HEK293 (cell line): ENCODE data around the gene HJURP.

Source experiments
- CTCF ChIA-PET: fragments of 350-600 bp; formaldehyde crosslinking; extraction: SDS; loops from one replicate; lab custom pipeline; 2021; ENCODE audit warnings: antibody characterized with exemption; lab: Yijun Ruan, JAX
- POLR2A ChIA-PET: fragments of 300-600 bp; formaldehyde crosslinking; extraction: SDS; loops from one replicate; lab custom pipeline; 2020; ENCODE audit warnings: antibody characterized with exemption, inconsistent platforms; lab: Yijun Ruan, JAX
- H3K27ac ChIP-seq: fragments of 200-500 bp; sonication (Bioruptor generic); 2 replicates; pipeline ENCODE4 v1.5.1; 2014; ENCODE audit warnings: low read depth, low read length, control low read depth, inconsistent platforms; ENCODE audit errors: extremely low read depth
- H3K36me3 ChIP-seq, 2 experiments: fragments of 200-500 bp in 1 of 2; sonication (Bioruptor generic) in 1 of 2; 1 replicate in 1 of 2; 2 replicates in 1 of 2; pipeline ENCODE4 v1.5.1; 2014 to 2017; ENCODE audit warnings: inconsistent platforms in 2 of 2, low read length in 2 of 2; ENCODE audit not compliant: control insufficient read depth in 2 of 2, insufficient read depth in 1 of 2
- H3K4me1 ChIP-seq: fragments of 200-500 bp; sonication (Bioruptor generic); 2 replicates; pipeline ENCODE4 v1.5.1; 2014; ENCODE audit warnings: mild to moderate bottlenecking, low read length, inconsistent platforms; ENCODE audit not compliant: control insufficient read depth, insufficient read depth
- H3K4me3 ChIP-seq: 2 replicates; pipeline ENCODE4 v1.5.1; 2011; ENCODE audit warnings: low read depth, mild to moderate bottlenecking, control low read depth, low read length, moderate library complexity
- H3K9me3 ChIP-seq: fragments of 200-500 bp; sonication (Bioruptor generic); 2 replicates; pipeline ENCODE4 v1.5.1; 2014; ENCODE audit warnings: low read depth, low read length, inconsistent platforms; ENCODE audit not compliant: control insufficient read depth, insufficient read depth
- FEZF1 ChIP-seq: fragments of 450-650 bp; formaldehyde crosslinking; IDR thresholded peaks from 2 replicates; pipeline ENCODE4 v1.5.1; 2016; ENCODE audit warnings: missing biosample characterization, missing genetic modification characterization
- GLI4 ChIP-seq: fragments of 450-650 bp; formaldehyde crosslinking; IDR thresholded peaks from 2 replicates; pipeline ENCODE4 v1.5.1; 2016; ENCODE audit warnings: missing biosample characterization, missing genetic modification characterization
- HOXD13 ChIP-seq: sonication (generic); formaldehyde crosslinking; IDR thresholded peaks from 2 replicates; pipeline ENCODE4 v1.8.0; 2022; ENCODE audit warnings: missing genetic modification reagents, borderline replicate concordance
- KLF10 ChIP-seq: fragments of 450-650 bp; IDR thresholded peaks from 2 replicates; pipeline ENCODE4 v1.5.1; 2018; ENCODE audit warnings: missing biosample characterization, mild to moderate bottlenecking, missing genetic modification characterization
- KLF17 ChIP-seq: fragments of 450-650 bp; formaldehyde crosslinking; IDR thresholded peaks from 2 replicates; pipeline ENCODE4 v1.5.1; 2016; ENCODE audit warnings: missing biosample characterization, missing genetic modification characterization
- PRDM10 ChIP-seq: fragments of 450-650 bp; formaldehyde crosslinking; IDR thresholded peaks from 2 replicates; pipeline ENCODE4 v1.5.1; 2016; ENCODE audit warnings: missing biosample characterization, missing genetic modification characterization
- SALL2 ChIP-seq: fragments of 450-650 bp; formaldehyde crosslinking; IDR thresholded peaks from 2 replicates; pipeline ENCODE4 v1.5.0; 2017; ENCODE audit warnings: missing biosample characterization, mild to moderate bottlenecking, missing genetic modification characterization, borderline replicate concordance
- SP2 ChIP-seq: fragments of 450-650 bp; formaldehyde crosslinking; IDR thresholded peaks from 2 replicates; pipeline ENCODE4 v1.5.1; 2016; ENCODE audit warnings: missing biosample characterization, missing genetic modification characterization
- TRIM28 ChIP-seq: IDR thresholded peaks from 2 replicates; pipeline ENCODE4 v1.6.1; 2011; ENCODE audit warnings: low read length, control low read depth, borderline replicate concordance
- ZBTB20 ChIP-seq: fragments of 450-650 bp; formaldehyde crosslinking; IDR thresholded peaks from 2 replicates; pipeline ENCODE4 v1.5.1; 2016; ENCODE audit warnings: missing biosample characterization, missing genetic modification characterization
- ZBTB6 ChIP-seq: fragments of 450-650 bp; formaldehyde crosslinking; IDR thresholded peaks from 2 replicates; pipeline ENCODE4 v1.5.1; 2017; ENCODE audit warnings: missing biosample characterization, missing genetic modification characterization
- ZFHX2 ChIP-seq: fragments of 450-650 bp; formaldehyde crosslinking; conservative IDR thresholded peaks from 2 replicates; pipeline ENCODE4 v1.5.1; 2016; ENCODE audit warnings: missing biosample characterization, missing genetic modification characterization
- ZIC2 ChIP-seq: fragments of 450-650 bp; formaldehyde crosslinking; IDR thresholded peaks from 2 replicates; pipeline ENCODE4 v1.5.1; 2016; ENCODE audit warnings: missing biosample characterization, missing genetic modification characterization
- ZNF292 ChIP-seq: fragments of 450-650 bp; formaldehyde crosslinking; IDR thresholded peaks from 2 replicates; pipeline ENCODE4 v1.5.1; 2016; ENCODE audit warnings: low read depth, missing biosample characterization, missing genetic modification characterization, borderline replicate concordance
- ZNF324 ChIP-seq: fragments of 450-650 bp; formaldehyde crosslinking; IDR thresholded peaks from 2 replicates; pipeline ENCODE4 v1.5.1; 2016; ENCODE audit warnings: missing biosample characterization, missing genetic modification characterization
- ZNF426 ChIP-seq: fragments of 450-650 bp; formaldehyde crosslinking; IDR thresholded peaks from 2 replicates; pipeline ENCODE4 v1.5.1; 2017; ENCODE audit warnings: missing biosample characterization, missing genetic modification characterization, mild to moderate bottlenecking, inconsistent platforms, moderate library complexity
- ZNF473 ChIP-seq: fragments of 450-650 bp; formaldehyde crosslinking; IDR thresholded peaks from 2 replicates; pipeline ENCODE4 v1.5.1; 2017; ENCODE audit warnings: missing biosample characterization, missing genetic modification characterization
- ZNF530 ChIP-seq: fragments of 450-650 bp; formaldehyde crosslinking; IDR thresholded peaks from 2 replicates; pipeline ENCODE4 v1.5.1; 2016; ENCODE audit warnings: low read depth, missing biosample characterization, missing genetic modification characterization
- ZNF549 ChIP-seq: fragments of 450-650 bp; IDR thresholded peaks from 2 replicates; pipeline ENCODE4 v1.5.1; 2018; ENCODE audit warnings: missing biosample characterization, missing genetic modification characterization, mild to moderate bottlenecking, inconsistent platforms, moderate library complexity
- ZNF561 ChIP-seq: fragments of 450-650 bp; IDR thresholded peaks from 2 replicates; pipeline ENCODE4 v1.5.1; 2018; ENCODE audit warnings: missing biosample characterization, missing genetic modification characterization, borderline replicate concordance
- ZNF639 ChIP-seq: fragments of 450-650 bp; formaldehyde crosslinking; IDR thresholded peaks from 2 replicates; pipeline ENCODE4 v1.5.1; 2016; ENCODE audit warnings: missing biosample characterization, missing genetic modification characterization
- ZNF670 ChIP-seq: fragments of 450-650 bp; formaldehyde crosslinking; IDR thresholded peaks from 2 replicates; pipeline ENCODE4 v1.5.1; 2016; ENCODE audit warnings: missing biosample characterization, missing genetic modification characterization, low read depth
- ZNF776 ChIP-seq: fragments of 450-650 bp; formaldehyde crosslinking; IDR thresholded peaks from 2 replicates; pipeline ENCODE4 v1.5.0; 2017; ENCODE audit warnings: missing biosample characterization, missing genetic modification characterization, borderline replicate concordance
- ZNF830 ChIP-seq: fragments of 450-650 bp; IDR thresholded peaks from 2 replicates; pipeline ENCODE4 v1.5.0; 2018; ENCODE audit warnings: missing biosample characterization, missing genetic modification characterization, low read depth, mild to moderate bottlenecking, moderate library complexity
- ZSCAN4 ChIP-seq: fragments of 450-650 bp; formaldehyde crosslinking; IDR thresholded peaks from 2 replicates; pipeline ENCODE4 v1.5.1; 2017; ENCODE audit warnings: missing biosample characterization, missing genetic modification characterization
- ZSCAN5A ChIP-seq: fragments of 450-650 bp; formaldehyde crosslinking; IDR thresholded peaks from 2 replicates; pipeline ENCODE4 v1.5.1; 2016; ENCODE audit warnings: missing biosample characterization, missing genetic modification characterization

The HJURP gene

GRCh38 chr2:233871432-233871831 lies 17.1 kb upstream of the HJURP start:
- ChIA-PET POLR2A (no interaction called here), CTCF (interaction anchor here (0.7 kb wide), 2 partner anchors 55 to 423 kb away, joined by 3 to 6 read pairs; no protein-coding TSS in a partner anchor)
- Histone ChIP-seq H3K4me1 (no peaks in the 10 kb centered on the region), H3K27ac (no peak overlapping the region), H3K9me3 (no peaks in the 10 kb centered on the region), H3K4me3 (no peak overlapping the region), H3K36me3 (peaks cover 0 to 7% of the 10 kb centered on the region in 2 experiments; a peak in 2 of 3 replicates)
- TF ChIP-seq ZFHX2 (tag by site-specific recombination): no peak
- no peak for TF ChIP-seq SALL2 (tag by site-specific recombination)
- TF ChIP-seq ZBTB6 (tag by site-specific recombination): no peak
- no peak for TF ChIP-seq ZNF426
- no peak for TF ChIP-seq ZNF776
- no peak for TF ChIP-seq GLI4 (tag by site-specific recombination)
- TF ChIP-seq HOXD13: no peak
- no peak for TF ChIP-seq ZSCAN4 (tag by site-specific recombination)
- no peak for TF ChIP-seq ZBTB20 (tag by site-specific recombination)
- TF ChIP-seq ZNF830 (tag by site-specific recombination): no peak
- TF ChIP-seq KLF17 (tag by site-specific recombination): no peak
- no peak for TF ChIP-seq TRIM28
- no peak for TF ChIP-seq ZNF530 (tag by site-specific recombination)
- no peak for TF ChIP-seq ZNF473 (tag by site-specific recombination)
- no peak for TF ChIP-seq FEZF1 (tag by site-specific recombination)

- H3K9me3 ChIP-seq: no peaks in the 10 kb centered on the region
- peak within 1 kb of the TSS; percentile 1; the same call in 1 of the 2 replicates for H3K27ac ChIP-seq
- H3K36me3 ChIP-seq: peaks cover 0 to 18% of the 10 kb centered on the region in 2 experiments; a peak in 2 of 3 replicates
- CTCF ChIA-PET: interaction anchor here (3.3 kb wide), 1 partner anchor 11 kb away, joined by 18 read pairs; no protein-coding TSS in a partner anchor
- POLR2A ChIA-PET: interaction anchor here (1.0 kb wide), 1 partner anchor 13 kb away, joined by 5 read pairs; the partner anchor contains the start of gene HJURP
- H3K4me1 ChIP-seq: no peaks in the 10 kb centered on the region
- H3K4me3 ChIP-seq: peak within 1 kb of the TSS; percentile 36
- TF ChIP-seq ZSCAN5A (tag by site-specific recombination): no peak
- no peak for TF ChIP-seq ZNF292 (tag by site-specific recombination)
- no peak for TF ChIP-seq ZNF639
- no peak for TF ChIP-seq SP2 (tag by site-specific recombination)
- no peak for TF ChIP-seq ZNF670 (tag by site-specific recombination)
- TF ChIP-seq ZNF561 (tag by site-specific recombination): 0 out of 2 replicates have a peak, but pooled peaks have one; percentile 29
- TF ChIP-seq PRDM10 (tag by site-specific recombination): no peak
- no peak for TF ChIP-seq ZNF324
- TF ChIP-seq ZNF549: no peak
- TF ChIP-seq ZIC2 (tag by site-specific recombination): 0 out of 2 replicates have a peak, but pooled peaks have one; percentile 44
- TF ChIP-seq ZBTB20 (tag by site-specific recombination): no peak
- no peak for TF ChIP-seq KLF10 (tag by site-specific recombination)
These were observed 13.7 kb upstream of the HJURP start, which contains the start of gene MSL3B for GRCh38 chr2:233867993-233868532. Gene MSL3B, minus strand, starts transcription at chr2:233868386.
